WTC11 (cell line): ENCODE data around the gene NFAT5.

Experiments used
- JUN ChIP-seq: sonication (generic); formaldehyde crosslinking; IDR thresholded peaks from 2 replicates; pipeline ENCODE4 v1.8.0; 2023; ENCODE audit warnings: mild to moderate bottlenecking, missing genetic modification reagents
- TF ChIP-seq, protein P1 (sequence below): fragments of 200-600 bp; IDR thresholded peaks from 2 replicates; pipeline ENCODE4 v1.8.0; 2022; ENCODE audit warnings: antibody characterized with exemption

DNA sequence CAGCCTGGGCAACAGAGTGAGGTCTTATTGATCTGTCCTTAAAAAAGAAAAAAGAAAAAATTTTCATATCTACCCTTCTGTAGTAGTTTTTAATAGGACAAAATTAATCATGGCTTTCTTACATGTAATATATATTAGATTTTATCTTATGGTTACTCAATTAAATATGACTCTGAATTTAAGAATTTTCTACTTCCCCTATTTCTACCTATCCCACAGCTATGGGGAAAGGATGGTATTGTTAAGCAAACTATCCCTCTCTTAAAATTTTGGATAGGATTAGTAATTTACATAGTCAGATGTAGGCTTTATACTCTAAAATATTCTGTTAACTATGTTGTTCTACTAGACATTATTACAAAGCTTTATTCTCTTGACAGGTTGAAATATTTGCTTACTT is 98.1 kb downstream of the NFAT5 start:
- TF ChIP-seq, protein P1, sequence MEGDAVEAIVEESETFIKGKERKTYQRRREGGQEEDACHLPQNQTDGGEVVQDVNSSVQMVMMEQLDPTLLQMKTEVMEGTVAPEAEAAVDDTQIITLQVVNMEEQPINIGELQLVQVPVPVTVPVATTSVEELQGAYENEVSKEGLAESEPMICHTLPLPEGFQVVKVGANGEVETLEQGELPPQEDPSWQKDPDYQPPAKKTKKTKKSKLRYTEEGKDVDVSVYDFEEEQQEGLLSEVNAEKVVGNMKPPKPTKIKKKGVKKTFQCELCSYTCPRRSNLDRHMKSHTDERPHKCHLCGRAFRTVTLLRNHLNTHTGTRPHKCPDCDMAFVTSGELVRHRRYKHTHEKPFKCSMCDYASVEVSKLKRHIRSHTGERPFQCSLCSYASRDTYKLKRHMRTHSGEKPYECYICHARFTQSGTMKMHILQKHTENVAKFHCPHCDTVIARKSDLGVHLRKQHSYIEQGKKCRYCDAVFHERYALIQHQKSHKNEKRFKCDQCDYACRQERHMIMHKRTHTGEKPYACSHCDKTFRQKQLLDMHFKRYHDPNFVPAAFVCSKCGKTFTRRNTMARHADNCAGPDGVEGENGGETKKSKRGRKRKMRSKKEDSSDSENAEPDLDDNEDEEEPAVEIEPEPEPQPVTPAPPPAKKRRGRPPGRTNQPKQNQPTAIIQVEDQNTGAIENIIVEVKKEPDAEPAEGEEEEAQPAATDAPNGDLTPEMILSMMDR, result no peak
- TF ChIP-seq JUN (CRISPR knock-in tag), result no peak
